ENCODE data around the gene CELA2B.
"Not testable (repeated sequence)": the region's sequence is repeated elsewhere in the genome, so short reads cannot be mapped to it uniquely, and the experiment has no call there.

The CELA2B gene

DNA sequence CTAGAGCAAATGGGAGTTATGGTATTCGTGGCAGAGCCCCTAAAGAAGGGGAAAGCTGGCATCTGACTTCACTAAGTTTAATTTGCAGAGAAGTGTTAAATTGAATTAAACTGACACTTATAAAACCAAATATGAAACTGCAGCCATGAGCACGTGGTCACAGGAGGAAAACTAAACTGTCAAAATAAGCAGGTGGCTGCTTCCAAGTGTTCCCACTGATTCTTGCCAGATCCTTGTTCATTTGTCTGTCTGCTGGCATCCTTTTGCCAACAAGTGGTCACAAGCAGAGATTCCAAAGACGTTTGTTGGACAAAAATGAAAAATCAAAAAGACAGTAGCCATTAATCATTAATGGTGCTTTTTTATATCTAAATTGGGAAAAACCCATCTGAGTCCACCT is 6.5 kb upstream of the CELA2B start:
- ATAC-seq (ENCODE audit: low read depth) (no peak), DNase-seq (ENCODE audit: low spot score) (no peak)
- Histone ChIP-seq H3K36me3 (ENCODE audit: low read depth) (no peaks in the 10 kb centered on the region), H3K4me3 (ENCODE audit: severe bottlenecking) (no peak overlapping the region), H3K27ac (ENCODE audit: poor library complexity, severe bottlenecking) (no peak overlapping the region), H3K4me1 (ENCODE audit: insufficient read depth, poor library complexity, severe bottlenecking) (peaks cover 2% of the 10 kb centered on the region), H3K27me3 (ENCODE audit: insufficient read depth, poor library complexity, severe bottlenecking) (no peaks in the 10 kb centered on the region), H3K9me3 (ENCODE audit: severe bottlenecking) (no peaks in the 10 kb centered on the region)
- TF ChIP-seq, protein P1, sequence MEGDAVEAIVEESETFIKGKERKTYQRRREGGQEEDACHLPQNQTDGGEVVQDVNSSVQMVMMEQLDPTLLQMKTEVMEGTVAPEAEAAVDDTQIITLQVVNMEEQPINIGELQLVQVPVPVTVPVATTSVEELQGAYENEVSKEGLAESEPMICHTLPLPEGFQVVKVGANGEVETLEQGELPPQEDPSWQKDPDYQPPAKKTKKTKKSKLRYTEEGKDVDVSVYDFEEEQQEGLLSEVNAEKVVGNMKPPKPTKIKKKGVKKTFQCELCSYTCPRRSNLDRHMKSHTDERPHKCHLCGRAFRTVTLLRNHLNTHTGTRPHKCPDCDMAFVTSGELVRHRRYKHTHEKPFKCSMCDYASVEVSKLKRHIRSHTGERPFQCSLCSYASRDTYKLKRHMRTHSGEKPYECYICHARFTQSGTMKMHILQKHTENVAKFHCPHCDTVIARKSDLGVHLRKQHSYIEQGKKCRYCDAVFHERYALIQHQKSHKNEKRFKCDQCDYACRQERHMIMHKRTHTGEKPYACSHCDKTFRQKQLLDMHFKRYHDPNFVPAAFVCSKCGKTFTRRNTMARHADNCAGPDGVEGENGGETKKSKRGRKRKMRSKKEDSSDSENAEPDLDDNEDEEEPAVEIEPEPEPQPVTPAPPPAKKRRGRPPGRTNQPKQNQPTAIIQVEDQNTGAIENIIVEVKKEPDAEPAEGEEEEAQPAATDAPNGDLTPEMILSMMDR (IDR thresholded peaks at IDR 0.05; ENCODE audit: poor library complexity, severe bottlenecking): no peak

DNA sequence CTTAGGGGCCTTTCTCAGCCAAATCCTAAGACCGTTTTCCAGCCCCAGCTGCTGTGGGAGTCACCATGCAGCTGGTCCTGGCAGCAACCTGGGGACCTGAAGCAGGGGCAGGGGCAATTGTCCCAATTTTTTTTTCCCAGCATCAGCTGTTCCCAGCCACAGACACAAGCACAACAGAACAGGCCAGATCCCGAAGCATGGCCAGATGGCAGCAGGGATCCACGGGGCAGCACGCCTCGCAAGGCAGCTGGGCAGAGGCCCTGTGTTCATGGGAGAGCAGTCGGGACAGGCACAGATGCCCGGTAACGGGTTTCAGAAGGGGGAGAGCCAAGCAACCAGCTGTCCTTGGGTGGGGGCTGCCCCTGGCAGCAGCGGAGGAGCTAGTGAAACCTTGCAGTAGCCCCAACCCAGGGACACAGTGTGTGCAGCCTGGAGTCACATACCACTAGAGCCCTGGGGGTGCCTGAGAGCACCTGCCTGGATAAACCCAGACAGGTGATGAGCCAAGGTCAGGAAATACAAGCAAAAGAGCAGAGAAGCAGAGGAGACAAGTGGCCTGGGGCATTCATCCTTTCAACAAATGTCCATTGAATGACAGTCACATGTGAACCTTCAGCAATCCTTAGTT is 6.0 kb upstream of the CELA2B start:
- H3K4me3 ChIP-seq (ENCODE audit: severe bottlenecking); H3K36me3 ChIP-seq (ENCODE audit: low read depth); H3K27ac ChIP-seq (ENCODE audit: poor library complexity, severe bottlenecking); H3K9me3 ChIP-seq (ENCODE audit: severe bottlenecking); ATAC-seq (ENCODE audit: low read depth); H3K27me3 ChIP-seq (ENCODE audit: insufficient read depth, poor library complexity, severe bottlenecking); DNase-seq (ENCODE audit: low spot score); H3K4me1 ChIP-seq (ENCODE audit: insufficient read depth, poor library complexity, severe bottlenecking): not testable (repeated sequence)

DNA sequence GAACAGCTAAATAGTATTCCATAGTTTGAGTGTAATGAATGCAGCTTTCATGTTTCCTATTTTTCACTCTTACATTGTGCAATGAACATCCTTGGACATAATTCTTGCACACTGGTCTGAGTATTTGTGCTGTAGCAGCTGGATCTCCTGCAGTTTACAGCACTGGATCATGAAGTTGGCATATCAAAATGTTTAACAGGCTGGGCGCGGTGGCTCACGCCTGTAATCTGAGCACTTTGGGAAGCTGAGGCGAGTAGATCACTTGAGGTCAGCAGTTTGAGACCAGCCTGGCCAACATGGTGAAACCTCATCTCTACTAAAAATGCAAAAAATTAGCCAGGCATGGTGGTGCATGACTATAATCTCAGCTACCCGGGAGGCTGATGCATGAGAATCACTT is 4.8 kb upstream of the CELA2B start:
- H3K4me1 ChIP-seq (ENCODE audit: insufficient read depth, poor library complexity, severe bottlenecking); H3K27ac ChIP-seq (ENCODE audit: poor library complexity, severe bottlenecking); H3K4me3 ChIP-seq (ENCODE audit: severe bottlenecking); H3K9me3 ChIP-seq (ENCODE audit: severe bottlenecking); H3K36me3 ChIP-seq (ENCODE audit: low read depth); ATAC-seq (ENCODE audit: low read depth); DNase-seq (ENCODE audit: low spot score); H3K27me3 ChIP-seq (ENCODE audit: insufficient read depth, poor library complexity, severe bottlenecking): not testable (repeated sequence)

DNA sequence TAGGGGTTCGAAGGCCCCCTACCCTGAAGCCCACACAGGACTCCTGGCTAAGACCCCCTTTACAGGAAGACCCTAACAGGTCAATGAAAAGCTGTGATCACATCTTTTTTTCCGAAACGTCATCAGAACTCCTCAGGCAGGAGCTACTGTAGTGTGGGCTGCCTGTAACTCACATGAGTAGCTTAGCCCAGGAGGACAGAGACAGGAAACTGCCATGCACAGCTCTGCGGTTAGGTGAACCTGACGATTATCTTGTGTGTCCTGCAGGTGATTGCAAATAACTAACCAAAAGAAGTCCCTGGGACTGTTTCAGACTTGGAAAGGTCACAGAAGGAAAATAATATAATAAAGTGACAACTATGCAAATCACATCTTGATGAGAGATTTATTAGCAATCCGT is 4.2 kb upstream of the CELA2B start:
- not testable (repeated sequence) for H3K4me1 ChIP-seq (ENCODE audit: insufficient read depth, poor library complexity, severe bottlenecking); H3K36me3 ChIP-seq (ENCODE audit: low read depth); ATAC-seq (ENCODE audit: low read depth); H3K27me3 ChIP-seq (ENCODE audit: insufficient read depth, poor library complexity, severe bottlenecking); DNase-seq (ENCODE audit: low spot score); H3K9me3 ChIP-seq (ENCODE audit: severe bottlenecking); H3K27ac ChIP-seq (ENCODE audit: poor library complexity, severe bottlenecking); H3K4me3 ChIP-seq (ENCODE audit: severe bottlenecking)

DNA sequence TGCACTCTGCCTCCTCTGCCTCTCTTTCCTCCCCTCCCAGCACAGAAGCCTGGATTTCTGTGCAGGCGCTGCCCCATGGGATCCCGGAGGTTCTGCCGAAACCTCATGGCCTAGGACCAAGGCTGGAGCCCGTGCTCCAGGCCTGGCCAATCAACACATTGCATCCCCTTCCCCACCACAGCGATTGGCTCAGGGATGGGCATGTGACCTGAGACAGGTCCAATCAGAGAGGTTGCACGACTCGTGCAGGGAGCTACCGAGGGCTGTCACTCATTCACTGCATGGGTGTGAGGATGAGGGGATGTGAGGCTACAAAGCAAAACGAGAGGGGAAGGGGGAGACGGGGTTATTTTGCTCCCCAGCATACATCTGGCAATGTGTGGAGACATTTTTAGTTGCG is 3.3 kb upstream of the CELA2B start:
- DNase-seq (ENCODE audit: low spot score) (no peak), ATAC-seq (ENCODE audit: low read depth) (no peak)
- Histone ChIP-seq H3K27me3 (ENCODE audit: insufficient read depth, poor library complexity, severe bottlenecking) (no peaks in the 10 kb centered on the region), H3K36me3 (ENCODE audit: low read depth) (no peaks in the 10 kb centered on the region), H3K4me1 (ENCODE audit: insufficient read depth, poor library complexity, severe bottlenecking) (no peaks in the 10 kb centered on the region), H3K9me3 (ENCODE audit: severe bottlenecking) (no peaks in the 10 kb centered on the region), H3K4me3 (ENCODE audit: severe bottlenecking) (no peak overlapping the region), H3K27ac (ENCODE audit: poor library complexity, severe bottlenecking) (no peak overlapping the region)
- TF ChIP-seq, protein P1 (IDR thresholded peaks at IDR 0.05; ENCODE audit: poor library complexity, severe bottlenecking): no peak

DNA sequence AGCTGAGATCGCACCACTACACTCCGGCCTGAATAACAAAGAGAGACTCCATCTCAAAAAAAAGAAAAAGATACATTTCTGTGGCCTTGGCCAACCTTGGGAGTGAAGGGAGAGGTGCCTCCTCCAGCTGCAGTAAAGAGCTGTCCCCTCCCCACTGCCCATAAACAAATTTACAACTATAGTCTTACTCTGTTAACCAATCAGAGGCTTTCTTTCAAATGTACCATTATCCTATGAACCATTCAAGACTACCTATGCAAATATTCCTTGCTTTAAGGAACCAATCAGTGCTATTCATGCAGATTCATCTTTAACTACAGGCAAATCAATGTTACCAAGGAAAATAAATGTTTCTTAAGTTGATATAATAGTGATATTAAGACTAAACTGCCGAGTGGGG is 1.0 kb downstream of the CELA2B start:
- Histone ChIP-seq H3K27me3 (ENCODE audit: insufficient read depth, poor library complexity, severe bottlenecking) (no peaks in the 10 kb centered on the region), H3K27ac (ENCODE audit: poor library complexity, severe bottlenecking) (no peak overlapping the region), H3K4me1 (ENCODE audit: insufficient read depth, poor library complexity, severe bottlenecking) (no peaks in the 10 kb centered on the region), H3K36me3 (ENCODE audit: low read depth) (no peaks in the 10 kb centered on the region), H3K9me3 (ENCODE audit: severe bottlenecking) (no peaks in the 10 kb centered on the region), H3K4me3 (ENCODE audit: severe bottlenecking) (no peak overlapping the region)
- TF ChIP-seq, protein P1 (IDR thresholded peaks at IDR 0.05; ENCODE audit: poor library complexity, severe bottlenecking): no peak
- DNase-seq (ENCODE audit: low spot score) (no peak), ATAC-seq (ENCODE audit: low read depth) (no peak)

All from RWPE2 (cell line).